ENCODE measurements around the gene FMOD.
"Not testable (repeated sequence)": the region's sequence is repeated elsewhere in the genome, so short reads cannot be mapped to it uniquely, and the experiment has no call there.

FMOD gene

DNA sequence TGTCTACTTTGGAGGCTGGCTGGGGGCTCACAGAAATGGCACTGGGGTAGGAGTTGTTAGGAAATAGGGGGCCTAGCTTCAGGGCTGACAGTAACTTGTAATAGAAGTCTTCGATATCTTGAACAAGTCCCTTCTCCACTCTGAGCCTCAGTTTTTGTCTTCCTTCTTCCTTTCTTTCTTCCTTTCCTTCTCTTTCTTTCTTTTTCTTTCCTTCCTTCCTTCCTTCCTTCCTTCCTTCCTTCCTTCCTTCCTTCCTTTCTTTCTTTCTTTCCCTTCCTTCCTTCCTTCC is 32.7 kb downstream of the FMOD start:
- Mint-ChIP-seq H3K4me3 (no peak overlapping the region), H3K27me3 (ENCODE audit: low read depth, poor library complexity) (peaks cover 3% of the 10 kb centered on the region), H3K27ac (no peak overlapping the region), H3K9me3 (peaks cover 3% of the 10 kb centered on the region), H3K4me1 (peaks cover 52% of the 10 kb centered on the region), H3K36me3 (ENCODE audit: low read depth) (peaks cover 15% of the 10 kb centered on the region)
- no peak for DNase-seq
- TF ChIP-seq, protein P1, sequence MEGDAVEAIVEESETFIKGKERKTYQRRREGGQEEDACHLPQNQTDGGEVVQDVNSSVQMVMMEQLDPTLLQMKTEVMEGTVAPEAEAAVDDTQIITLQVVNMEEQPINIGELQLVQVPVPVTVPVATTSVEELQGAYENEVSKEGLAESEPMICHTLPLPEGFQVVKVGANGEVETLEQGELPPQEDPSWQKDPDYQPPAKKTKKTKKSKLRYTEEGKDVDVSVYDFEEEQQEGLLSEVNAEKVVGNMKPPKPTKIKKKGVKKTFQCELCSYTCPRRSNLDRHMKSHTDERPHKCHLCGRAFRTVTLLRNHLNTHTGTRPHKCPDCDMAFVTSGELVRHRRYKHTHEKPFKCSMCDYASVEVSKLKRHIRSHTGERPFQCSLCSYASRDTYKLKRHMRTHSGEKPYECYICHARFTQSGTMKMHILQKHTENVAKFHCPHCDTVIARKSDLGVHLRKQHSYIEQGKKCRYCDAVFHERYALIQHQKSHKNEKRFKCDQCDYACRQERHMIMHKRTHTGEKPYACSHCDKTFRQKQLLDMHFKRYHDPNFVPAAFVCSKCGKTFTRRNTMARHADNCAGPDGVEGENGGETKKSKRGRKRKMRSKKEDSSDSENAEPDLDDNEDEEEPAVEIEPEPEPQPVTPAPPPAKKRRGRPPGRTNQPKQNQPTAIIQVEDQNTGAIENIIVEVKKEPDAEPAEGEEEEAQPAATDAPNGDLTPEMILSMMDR (IDR thresholded peaks at IDR 0.05) = no peak

DNA sequence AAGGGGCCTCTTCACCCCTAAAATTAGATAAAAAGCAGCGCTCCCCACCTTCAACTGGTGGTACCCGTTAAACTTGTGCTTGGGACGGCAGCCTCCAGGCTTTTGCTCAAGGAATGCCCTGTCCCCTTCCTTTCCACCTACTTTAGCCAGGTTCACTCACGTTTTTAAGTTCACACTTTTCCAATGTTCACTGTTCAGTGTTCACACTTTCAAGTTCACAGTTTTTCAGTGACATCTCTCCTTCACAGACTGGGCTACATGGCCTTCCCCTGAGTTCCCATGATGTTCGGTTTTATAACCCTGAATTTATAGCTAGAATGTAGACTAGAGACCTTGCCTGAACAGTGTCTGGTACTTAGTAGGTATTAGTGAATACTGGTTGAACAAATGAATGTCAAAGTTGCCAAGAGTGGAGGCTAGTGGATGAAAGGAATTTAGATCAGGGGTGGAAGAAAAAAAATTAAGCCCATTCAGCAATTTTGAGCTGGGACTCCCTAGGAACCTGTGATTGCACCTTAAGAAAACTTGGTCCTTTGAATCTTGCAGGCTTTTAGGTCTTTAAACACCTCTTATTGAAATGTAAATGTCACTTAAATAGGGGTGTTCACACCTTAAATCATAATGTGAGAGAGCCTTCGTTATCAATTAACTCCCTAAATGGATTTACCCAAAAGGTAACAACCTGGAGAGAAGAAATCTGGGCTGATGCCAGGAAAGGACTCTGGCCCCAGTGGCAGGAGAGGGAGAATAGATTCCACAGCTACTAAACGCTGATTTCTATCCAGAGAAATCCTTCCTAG is 33.3 kb downstream of the FMOD start:
- no peak overlapping the region for H3K27ac Mint-ChIP-seq
- H3K4me1 Mint-ChIP-seq = peaks cover 46% of the 10 kb centered on the region
- TF ChIP-seq, protein P1 (IDR thresholded peaks at IDR 0.05) = no peak
- H3K36me3 Mint-ChIP-seq (ENCODE audit: low read depth) = peaks cover 15% of the 10 kb centered on the region
- no peaks in the 10 kb centered on the region for H3K27me3 Mint-ChIP-seq (ENCODE audit: low read depth, poor library complexity)
- H3K9me3 Mint-ChIP-seq = peaks cover 3% of the 10 kb centered on the region
- H3K4me3 Mint-ChIP-seq = no peak overlapping the region
- no peak for DNase-seq

DNA sequence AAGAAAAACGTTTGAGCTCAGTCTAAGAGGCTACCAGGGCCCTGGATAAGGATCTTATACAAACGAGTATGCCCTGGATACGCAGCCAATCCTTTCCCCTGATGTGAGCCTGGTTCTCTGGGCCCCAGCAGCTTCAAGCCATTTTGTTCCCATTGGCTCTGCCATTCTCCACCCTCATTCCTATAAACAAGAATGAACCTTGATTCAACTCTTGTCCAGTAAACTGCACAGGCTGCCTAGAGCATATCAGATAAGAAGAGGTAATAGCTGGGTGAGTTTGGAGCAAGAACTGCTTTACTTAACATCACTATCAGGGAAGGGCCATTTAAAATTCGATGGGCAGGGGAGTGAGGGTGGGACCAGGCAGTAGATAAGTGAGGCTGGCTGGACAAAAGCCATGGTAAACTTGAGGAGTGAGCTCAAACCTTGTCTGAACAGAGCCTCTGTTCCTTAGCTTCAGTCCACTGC is 34.3 kb downstream of the FMOD start:
- no peak for DNase-seq
- no peak overlapping the region for H3K27ac Mint-ChIP-seq
- peaks cover 15% of the 10 kb centered on the region for H3K36me3 Mint-ChIP-seq (ENCODE audit: low read depth)
- TF ChIP-seq, protein P1 (IDR thresholded peaks at IDR 0.05) = no peak
- no peak overlapping the region for H3K4me3 Mint-ChIP-seq
- peaks cover 3% of the 10 kb centered on the region for H3K9me3 Mint-ChIP-seq
- no peaks in the 10 kb centered on the region for H3K27me3 Mint-ChIP-seq (ENCODE audit: low read depth, poor library complexity)
- H3K4me1 Mint-ChIP-seq = peaks cover 37% of the 10 kb centered on the region

DNA sequence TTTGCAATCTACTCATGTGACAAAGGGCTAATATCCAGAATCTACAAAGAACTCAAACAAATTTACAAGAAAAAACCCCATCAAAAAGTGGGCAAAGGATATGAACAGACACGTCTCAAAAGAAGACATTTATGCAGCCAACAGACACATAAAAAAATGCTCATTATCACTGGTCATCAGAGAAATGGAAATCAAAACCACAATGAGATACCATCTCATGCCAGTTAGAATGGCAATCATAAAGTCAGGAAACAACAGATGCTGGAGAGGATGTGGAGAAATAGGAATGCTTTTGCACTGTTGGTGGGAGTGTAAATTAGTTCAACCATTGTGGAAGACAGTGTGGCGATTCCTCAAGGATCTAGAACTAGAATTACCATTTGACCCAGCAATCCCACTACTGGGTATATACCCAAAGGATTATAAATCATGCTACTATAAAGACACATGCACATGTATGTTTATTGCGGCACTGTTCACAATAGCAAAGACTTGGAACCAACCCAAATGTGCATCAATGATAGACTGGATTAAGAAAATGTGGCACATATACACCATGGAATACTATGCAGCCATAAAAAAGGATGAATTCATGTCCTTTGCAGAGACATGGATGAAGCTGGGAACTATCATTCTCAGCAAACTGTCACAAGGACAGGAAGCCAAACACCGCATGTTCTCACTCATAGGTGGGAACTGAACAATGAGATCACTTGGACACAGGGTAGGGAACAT is 36.7 kb downstream of the FMOD start:
- Mint-ChIP-seq H3K4me1 (peaks cover 30% of the 10 kb centered on the region), H3K36me3 (ENCODE audit: low read depth) (peaks cover 15% of the 10 kb centered on the region)
- not testable (repeated sequence) for DNase-seq; H3K4me3 Mint-ChIP-seq; H3K27me3 Mint-ChIP-seq (ENCODE audit: low read depth, poor library complexity); H3K9me3 Mint-ChIP-seq; H3K27ac Mint-ChIP-seq

DNA sequence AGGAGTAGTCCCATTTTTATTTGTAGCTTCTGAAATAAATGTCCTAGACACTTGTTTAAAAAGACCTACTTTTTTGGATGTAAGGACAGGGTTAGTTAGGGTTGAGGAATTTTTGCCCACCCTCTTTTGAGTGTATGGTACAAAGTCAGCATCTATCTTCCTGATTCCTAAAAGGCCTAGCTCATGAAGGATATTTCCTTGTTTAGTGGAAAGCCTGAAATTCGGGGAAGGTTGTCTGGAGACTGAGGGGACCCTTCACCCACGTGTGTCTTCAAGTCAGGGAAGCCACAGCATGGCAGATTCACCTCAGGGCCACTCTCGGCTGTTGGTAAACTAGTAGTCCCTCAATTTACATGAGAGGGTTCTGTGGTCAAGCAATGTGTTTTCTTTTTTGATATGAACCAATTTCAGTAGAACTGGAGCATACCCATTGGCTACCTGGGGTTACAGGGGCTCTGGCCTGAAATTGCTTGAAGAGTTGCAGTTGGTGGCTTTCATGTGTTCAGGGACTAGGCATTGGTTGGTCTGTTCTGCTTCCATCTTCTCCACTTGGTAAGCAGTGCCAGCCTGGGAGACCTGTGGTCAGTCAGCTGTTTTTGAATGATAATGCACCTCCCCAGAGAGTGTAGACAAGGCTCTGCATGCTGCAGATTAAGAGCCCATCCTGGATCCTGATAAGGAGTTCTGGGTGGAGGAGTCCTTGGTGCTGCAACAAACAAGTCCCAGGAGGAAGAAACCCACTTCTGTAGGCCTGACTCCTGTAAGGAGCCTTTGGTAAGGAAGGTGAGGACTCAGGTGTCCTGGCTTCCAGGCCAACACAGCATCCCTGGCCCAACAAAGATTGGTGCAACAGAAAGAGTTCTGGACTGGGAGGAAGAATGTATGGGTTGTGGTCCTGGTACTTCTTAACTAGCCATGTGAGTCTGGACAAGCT is 39.3 kb downstream of the FMOD start:
- Mint-ChIP-seq H3K4me1 (peaks cover 43% of the 10 kb centered on the region), H3K9me3 (peaks cover 3% of the 10 kb centered on the region), H3K27me3 (ENCODE audit: low read depth, poor library complexity) (no peaks in the 10 kb centered on the region), H3K27ac (no peak overlapping the region), H3K4me3 (no peak overlapping the region), H3K36me3 (ENCODE audit: low read depth) (peaks cover 15% of the 10 kb centered on the region)
- no peak for DNase-seq
- TF ChIP-seq, protein P1 (IDR thresholded peaks at IDR 0.05) = no peak

DNA sequence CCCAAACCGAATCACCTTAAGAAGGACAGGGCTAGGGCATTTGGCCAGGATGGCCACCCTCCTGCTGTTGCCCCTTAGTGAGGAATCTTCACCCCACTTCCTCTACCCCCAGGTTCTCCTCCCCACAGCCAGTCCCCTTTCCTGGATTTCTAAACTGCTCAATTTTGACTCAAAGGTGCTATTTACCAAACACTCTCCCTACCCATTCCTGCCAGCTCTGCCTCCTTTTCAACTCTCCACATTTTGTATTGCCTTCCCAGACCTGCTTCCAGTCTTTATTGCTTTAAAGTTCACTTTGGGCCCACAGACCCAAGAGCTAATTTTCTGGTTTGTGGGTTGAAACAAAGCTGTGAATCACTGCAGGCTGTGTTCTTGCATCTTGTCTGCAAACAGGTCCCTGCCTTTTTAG is 42.0 kb downstream of the FMOD start:
- Mint-ChIP-seq H3K36me3 (ENCODE audit: low read depth) (peaks cover 7% of the 10 kb centered on the region), H3K27ac (peak overlapping the region; percentile 33), H3K4me3 (peak overlapping the region; percentile 88), H3K9me3 (peaks cover under 1% of the 10 kb centered on the region), H3K27me3 (ENCODE audit: low read depth, poor library complexity) (peaks cover 4% of the 10 kb centered on the region), H3K4me1 (peaks cover 51% of the 10 kb centered on the region)
- DNase-seq = no peak
- TF ChIP-seq, protein P1 (IDR thresholded peaks at IDR 0.05) = no peak
